NCI-H1105 (cell line): Measurements from ENCODE around the gene RAB10.

Source experiments
- DNase-seq: peaks from one replicate; lab custom pipeline; 2025; lab: John Stamatoyannopoulos, UW

Gene RAB10

DNA sequence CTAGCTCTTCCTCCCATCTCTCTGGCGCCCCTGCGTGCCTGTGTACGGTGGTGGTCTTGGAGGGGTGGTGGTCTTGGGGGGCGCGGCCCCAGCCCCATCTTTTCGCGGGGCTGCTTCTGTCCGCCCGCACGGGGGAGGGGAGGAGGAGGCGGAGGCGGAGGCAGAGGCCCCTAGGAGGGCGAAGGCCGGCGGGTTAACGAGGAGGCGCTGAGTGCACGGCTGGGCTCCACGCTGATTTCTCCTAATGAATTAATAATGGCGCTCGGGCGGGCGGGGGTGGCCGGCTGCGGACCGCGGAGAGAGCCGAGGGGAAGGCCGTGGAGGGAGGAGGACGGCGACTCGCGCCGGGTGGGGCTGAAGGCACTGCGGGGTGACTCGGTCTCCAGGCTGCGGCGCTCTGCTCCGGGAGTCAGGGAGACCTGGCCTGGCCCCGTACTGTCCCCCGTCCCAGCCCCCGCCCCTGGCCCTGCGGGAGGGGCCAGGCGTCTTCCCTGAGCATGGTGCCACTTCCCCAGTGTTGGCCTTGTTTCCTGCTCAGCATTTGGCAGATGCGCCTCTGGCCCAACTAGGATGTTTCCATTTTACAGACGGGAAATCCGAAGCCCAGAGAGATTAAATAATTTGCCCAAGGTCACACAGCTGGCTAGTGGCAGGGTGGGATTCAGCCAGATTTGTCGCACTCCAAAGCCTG lies 145.0 kb downstream of the RAB10 start:
- no peak for DNase-seq

GRCh38 chr2:26179446-26179913 lies 145.6 kb downstream of the RAB10 start:
- no peak for DNase-seq

DNA sequence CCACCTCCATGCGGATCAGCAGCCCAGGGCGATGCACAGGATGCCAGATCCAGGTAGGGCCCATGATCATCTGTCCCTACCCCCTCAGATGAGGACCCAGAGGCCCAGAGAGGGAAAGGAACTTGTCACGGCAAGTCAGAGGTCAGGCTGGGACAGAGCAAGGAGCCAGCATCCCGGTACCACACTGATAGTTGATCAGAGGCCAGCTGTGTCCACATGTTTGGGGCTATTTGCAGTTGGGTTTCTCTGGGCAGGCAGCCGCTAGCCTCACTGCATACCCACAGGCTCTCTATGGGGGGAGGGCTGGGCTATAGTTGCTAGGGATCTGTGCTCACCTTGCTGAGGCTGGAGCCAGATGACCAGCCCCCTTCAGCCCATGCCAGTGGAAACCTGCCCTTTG lies 148.6 kb downstream of the RAB10 start:
- DNase-seq, result no peak

- no peak for DNase-seq
Measured at GRCh38 chr2:26182887-26183630, 149.2 kb downstream of the RAB10 start.

DNA sequence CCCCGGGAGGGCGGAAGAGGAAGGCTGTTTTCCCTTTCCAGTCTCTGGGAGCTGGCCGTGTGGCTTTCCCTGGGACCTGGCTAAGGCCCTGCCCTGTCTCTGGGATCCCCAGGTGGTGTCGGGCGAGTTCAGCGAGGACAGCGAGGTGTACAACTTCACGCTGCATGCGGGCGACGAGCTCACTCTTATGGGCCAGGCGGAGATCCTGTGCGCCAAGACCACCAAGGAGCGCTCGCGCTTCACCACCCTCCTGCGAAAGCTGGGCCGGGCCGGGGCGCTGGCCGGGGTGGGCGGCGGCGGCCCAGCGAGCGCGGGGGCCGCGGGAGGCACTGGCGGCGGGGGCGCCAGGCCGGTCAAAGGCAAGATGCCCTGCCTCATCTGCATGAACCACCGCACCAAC lies 150.2 kb downstream of the RAB10 start:
- no peak for DNase-seq

DNA sequence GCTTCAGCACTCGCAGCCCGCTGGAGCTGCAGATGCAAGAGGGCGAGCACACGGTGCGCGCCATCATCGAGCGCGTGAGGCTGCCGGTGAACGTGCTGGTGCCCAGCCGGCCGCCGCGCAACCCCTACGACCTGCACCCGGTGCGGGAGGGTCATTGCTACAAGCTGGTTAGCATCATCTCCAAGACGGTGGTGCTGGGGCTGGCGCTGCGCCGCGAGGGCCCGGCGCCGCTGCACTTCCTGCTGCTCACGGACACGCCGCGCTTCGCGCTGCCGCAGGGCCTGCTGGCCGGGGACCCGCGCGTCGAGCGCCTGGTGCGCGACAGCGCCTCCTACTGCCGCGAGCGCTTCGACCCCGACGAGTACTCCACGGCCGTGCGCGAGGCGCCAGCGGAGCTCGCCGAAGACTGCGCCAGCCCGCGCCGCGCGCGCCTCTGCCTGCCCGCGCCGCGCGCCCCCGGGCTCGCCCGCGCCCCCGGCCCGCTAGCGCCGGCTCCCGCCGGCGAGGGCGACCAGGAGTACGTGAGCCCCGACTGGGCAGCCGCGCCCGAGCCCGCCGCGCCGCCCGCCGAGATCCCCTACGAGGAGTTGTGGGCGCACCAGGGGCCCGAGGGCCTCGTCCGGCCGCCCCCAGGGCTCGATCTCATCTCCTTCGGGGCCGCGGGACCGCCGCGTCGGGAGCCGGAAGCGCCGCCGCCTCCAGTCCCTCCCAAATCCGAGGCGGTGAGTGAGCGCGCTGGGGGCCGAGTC lies 150.8 kb downstream of the RAB10 start:
- no peak for DNase-seq

DNA sequence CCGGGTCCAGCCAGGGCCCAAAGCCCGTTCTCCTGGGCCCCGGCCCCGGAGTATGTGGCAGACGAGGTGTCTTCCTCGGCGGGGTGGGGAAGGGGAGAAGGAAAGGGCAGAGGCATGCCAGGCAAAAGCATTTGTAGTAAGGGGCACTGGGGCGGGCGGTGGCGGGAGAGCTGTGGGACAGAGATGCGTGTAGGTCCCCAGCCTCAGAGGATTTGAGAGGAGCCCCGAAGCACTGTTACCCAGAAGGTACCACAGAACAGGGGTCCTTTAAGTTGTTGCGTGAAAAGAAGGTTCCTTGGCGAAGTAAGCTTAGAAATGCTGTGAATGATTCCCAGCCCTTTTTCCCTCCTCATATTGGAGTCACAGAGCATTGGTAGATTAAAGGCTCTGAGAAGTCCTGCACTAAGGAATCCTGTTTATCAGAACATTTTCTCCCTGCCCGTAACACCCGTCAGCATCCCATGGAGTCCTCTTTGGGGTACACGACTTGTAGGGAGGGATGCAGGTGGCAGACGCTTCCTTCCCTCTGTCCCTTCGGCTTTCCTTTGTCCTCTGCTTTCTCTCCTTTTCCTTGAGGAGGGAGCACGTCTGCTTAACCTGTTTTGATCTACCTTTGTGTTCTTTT lies 151.5 kb downstream of the RAB10 start:
- no peak for DNase-seq

- no peak for DNase-seq
Measured at GRCh38 chr2:26185954-26186770, 152.3 kb downstream of the RAB10 start.
